Measurements from ENCODE around the gene CITED4. TPM values are rescaled to one million over a fixed set of nuclear protein-coding genes. Genes with fewer than 3 reads are reported as not detected.

CITED4 gene
- total and polyA plus RNA-seq, 2 donors (not counting 3 experiments of a cell fraction or from before 2014, with no cell fraction given), result 3.8 to 11.3 TPM

- no peak for FAIRE-seq
- peak overlapping the region; percentile 65 for H2AFZ ChIP-seq (ENCODE audit: low read depth, low read length)
Measured at GRCh38 chr1:40884055-40884795, 22.1 kb upstream of the CITED4 start.

More at GRCh38 chr1:40884055-40884795, 22.1 kb upstream of the CITED4 start:
- BruUV-seq (replicated peaks), result no TSS peak
- no peaks in the 10 kb centered on the region for H3K4me1 ChIP-seq (ENCODE audit: control insufficient read depth, extremely low read depth, insufficient read depth, low read length)
- no peaks in the 10 kb centered on the region for H3K9me3 ChIP-seq (replicated peaks; ENCODE audit: control insufficient read depth, insufficient read depth, low read length)
- H3K36me3 ChIP-seq (ENCODE audit: control insufficient read depth in 2 of 2, extremely low read depth in 1 of 2, insufficient read depth in 2 of 2, low read length in 2 of 2), result no peaks in the 10 kb centered on the region
- peak overlapping the region; percentile 6 for H3K9ac ChIP-seq (replicated peaks; ENCODE audit: extremely low read depth, insufficient read depth, low read length)
- no peaks in the 10 kb centered on the region for H3K9me1 ChIP-seq (replicated peaks; ENCODE audit: control insufficient read depth, extremely low read depth, insufficient read depth, low read length)
- dilution Hi-C loops (cut with MboI; ENCODE audit: extremely low pct_ligation_motif_present, low sequenced_read_pairs) (no loop called here), intact Hi-C loops (cut with micrococcal nuclease) (no loop called here)
- H4K20me1 ChIP-seq (replicated peaks; ENCODE audit: control insufficient read depth, extremely low read depth, insufficient read depth, low read length), result no peaks in the 10 kb centered on the region
- peak overlapping the region in 1 of 3 experiments; percentile 12 for H3K4me3 ChIP-seq (replicated peaks in 1 of 3; ENCODE audit: insufficient read depth in 1 of 3, low read depth in 1 of 3, low read length in 3 of 3)
- CTCF ChIA-PET, result interaction anchor here (1.1 kb wide), 1 partner anchor 64 kb away, joined by 3 read pairs; no protein-coding TSS in a partner anchor
- POLR2A ChIA-PET, result no interaction called here
- H3K79me2 ChIP-seq (ENCODE audit: control insufficient read depth, insufficient read depth, low read length), result no peaks in the 10 kb centered on the region
- no peak for DNase-seq (ENCODE audit: low read depth, low spot score)
- no peaks in the 10 kb centered on the region for H3K27me3 ChIP-seq (ENCODE audit: control insufficient read depth in 2 of 2, insufficient read depth in 2 of 2, low read length in 2 of 2)
- H3K27ac ChIP-seq (ENCODE audit: insufficient read depth, low read depth, low read length), result no peak overlapping the region
- H3K4me2 ChIP-seq (ENCODE audit: insufficient read depth, low read length), result no peak overlapping the region
- TF ChIP-seq MYC (IDR thresholded peaks at IDR 0.05; ENCODE audit: low read depth, low read length) (no peak), EZH2 (IDR thresholded peaks at IDR 0.05; ENCODE audit: borderline replicate concordance, low read depth, low read length, severe bottlenecking) (no peak), POLR2A (IDR thresholded peaks at IDR 0.05; ENCODE audit: low read depth, low read length) (no peak), MAX (IDR thresholded peaks at IDR 0.05; ENCODE audit: insufficient read depth, insufficient read length) (no peak), FOS (IDR thresholded peaks at IDR 0.05; ENCODE audit: borderline replicate concordance, insufficient read depth, low read length) (no peak), POLR2AphosphoS5 (IDR thresholded peaks at IDR 0.05; ENCODE audit: insufficient read depth, low read depth, low read length) (no peak), GATA2 (IDR thresholded peaks at IDR 0.05; ENCODE audit: insufficient read depth, insufficient read length, low read depth, low read length) (no peak), CTCF (IDR thresholded peaks at IDR 0.05; ENCODE audit: extremely low read depth in 1 of 2, insufficient read depth in 1 of 2, low read depth in 1 of 2, low read length in 2 of 2) (no peak), JUN (IDR thresholded peaks at IDR 0.05; ENCODE audit: borderline replicate concordance, insufficient read depth, insufficient read length, low read depth) (no peak)
